NCI-H1092 (cell line): ENCODE results near the gene RYR2.

Experiments
- DNase-seq: peaks from one replicate; lab custom pipeline; 2025; lab: John Stamatoyannopoulos, UW

Gene RYR2

GRCh38 chr1:237041795-237042525, at the start of gene RYR2:
Gene RYR2, plus strand, starts transcription at chr1:237042184. Its CDS starts 338 bp downstream, at chr1:237042522.
- DNase-seq: peak; percentile 34

- no peak for DNase-seq
These were observed 49.5 kb upstream of the RYR2 start for GRCh38 chr1:236992449-236992848.

DNA sequence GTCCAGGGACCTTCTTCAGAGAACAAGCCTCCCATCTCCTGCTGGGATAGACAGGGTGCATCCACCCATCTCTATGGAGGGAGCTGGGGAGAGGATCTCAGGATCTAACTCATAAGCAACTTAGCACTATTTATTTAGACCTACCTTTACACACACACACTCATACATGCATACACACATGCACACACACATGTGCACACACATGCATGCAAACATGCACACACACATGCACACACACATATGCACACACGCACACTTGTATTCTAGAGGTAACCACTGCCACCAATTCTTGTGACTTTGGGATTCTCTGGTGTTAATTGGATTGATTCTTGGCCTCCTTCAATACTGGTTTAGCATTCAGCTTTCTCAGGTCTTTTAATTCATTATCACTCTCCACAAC, 47.5 kb upstream of the RYR2 start:
- no peak for DNase-seq

DNA sequence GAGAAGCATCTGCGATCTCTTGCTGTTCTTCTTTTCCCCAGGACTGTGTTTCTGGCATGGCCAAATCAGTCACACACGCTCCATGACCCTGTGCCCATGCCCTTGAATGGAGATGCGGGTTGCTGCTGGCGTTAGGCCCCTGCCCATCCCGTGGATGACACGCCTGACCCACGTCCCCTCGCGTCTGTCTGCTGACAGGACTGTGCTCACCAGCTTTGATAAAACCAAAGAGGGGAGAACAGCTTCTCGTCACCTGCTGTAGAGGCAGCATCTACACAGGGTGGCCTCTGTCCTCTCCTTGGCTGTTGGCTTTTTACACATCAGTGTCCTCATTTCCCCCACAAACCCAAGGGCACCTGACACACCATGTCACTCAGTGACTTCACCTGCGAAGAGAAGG, 44.6 kb upstream of the RYR2 start:
- no peak for DNase-seq

DNA sequence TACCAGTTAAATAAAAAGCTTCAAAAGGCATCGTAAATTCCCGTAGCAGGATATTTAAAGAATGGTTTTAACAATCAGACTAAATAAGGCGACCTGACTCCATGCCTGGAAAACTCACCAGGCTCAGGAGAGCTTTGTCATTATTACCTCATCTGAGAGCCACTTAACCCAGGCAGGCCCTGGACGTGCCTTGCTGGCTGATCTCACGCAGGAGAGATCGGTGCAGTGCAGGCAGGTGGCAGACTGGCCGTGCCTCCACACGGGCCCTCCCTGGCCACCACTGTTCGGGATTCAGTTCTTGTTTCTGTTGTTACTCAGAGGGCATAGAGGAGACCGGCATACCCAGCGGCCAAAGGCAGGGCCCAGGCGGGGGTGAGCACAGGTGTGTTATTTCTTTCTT, 44.1 kb upstream of the RYR2 start:
- DNase-seq: peak; percentile 68

- peak; percentile 22 for DNase-seq
These were observed 43.4 kb upstream of the RYR2 start for GRCh38 chr1:236998546-236998945.

GRCh38 chr1:237000191-237000590, 41.8 kb upstream of the RYR2 start:
- DNase-seq: no peak

DNA sequence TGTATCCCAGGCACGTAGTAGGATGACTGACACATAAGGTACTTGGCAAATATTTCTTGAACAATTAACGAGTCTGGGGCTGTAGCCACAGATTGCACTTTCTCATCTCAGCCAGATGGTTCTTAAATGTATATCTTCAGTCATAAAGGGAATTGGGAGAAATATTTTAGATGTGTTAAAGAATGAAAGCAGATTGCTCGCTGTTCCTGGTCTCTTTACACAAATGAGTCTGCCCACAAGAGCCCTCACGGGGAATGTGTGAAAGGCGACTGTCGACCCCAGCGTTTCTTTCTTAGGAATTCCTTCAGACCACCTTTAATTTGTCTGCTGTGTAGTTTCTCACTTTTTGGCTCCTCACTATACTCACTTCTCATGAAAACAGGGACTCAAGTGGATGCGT, 38.5 kb upstream of the RYR2 start:
- DNase-seq: no peak

DNA sequence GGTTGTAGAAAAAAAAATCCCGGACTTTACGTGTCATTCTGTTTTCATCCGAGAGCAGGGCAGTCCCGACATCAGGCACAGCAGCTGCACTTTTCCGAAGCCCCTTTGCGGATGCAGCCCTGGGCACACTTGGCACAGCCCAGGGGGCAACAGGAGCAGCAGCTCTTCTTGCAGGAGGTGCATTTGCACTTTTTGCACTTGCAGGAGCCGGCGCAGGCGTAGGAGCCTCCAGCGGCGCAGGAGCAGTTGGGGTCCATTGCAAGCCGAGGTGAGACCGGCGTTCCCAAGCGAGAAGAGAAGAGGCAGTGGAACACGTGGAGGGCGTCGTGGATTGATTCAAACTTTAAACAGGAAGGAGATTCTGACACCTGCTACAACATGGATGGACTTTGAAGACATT, 37.9 kb upstream of the RYR2 start, which contains the start of gene MT1HL1:
Gene MT1HL1 (minus strand): TSS at position 326 of the 400 bp plus-strand sequence. CDS start 69 bp downstream, at position 257.
- DNase-seq: no peak

- DNase-seq: no peak
These were observed 36.3 kb upstream of the RYR2 start for GRCh38 chr1:237005674-237006073.

GRCh38 chr1:237007147-237007881, 34.7 kb upstream of the RYR2 start:
- no peak for DNase-seq

- DNase-seq: no peak
These were observed 32.4 kb upstream of the RYR2 start for GRCh38 chr1:237009611-237010010.

DNA sequence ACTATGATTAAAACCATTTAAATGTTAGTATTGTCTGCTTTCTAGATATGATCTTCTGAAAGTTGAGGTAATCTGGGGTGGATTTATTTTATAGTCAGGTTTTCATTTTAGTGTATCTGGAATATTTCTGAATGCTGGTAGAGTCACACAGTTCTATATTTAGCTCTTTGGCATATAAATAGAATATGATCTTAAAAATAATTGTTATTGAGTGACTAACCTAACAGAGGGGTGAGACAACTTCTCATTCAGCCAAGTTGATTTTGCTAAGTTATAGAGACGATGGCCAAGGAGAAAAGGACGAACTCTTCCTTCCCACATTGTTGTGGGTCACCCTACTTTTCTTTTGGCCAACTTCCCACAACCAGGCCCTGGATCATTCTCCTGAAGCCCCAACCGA, 30.6 kb upstream of the RYR2 start:
- DNase-seq: no peak

GRCh38 chr1:237012361-237012760, 29.6 kb upstream of the RYR2 start:
- no peak for DNase-seq

DNA sequence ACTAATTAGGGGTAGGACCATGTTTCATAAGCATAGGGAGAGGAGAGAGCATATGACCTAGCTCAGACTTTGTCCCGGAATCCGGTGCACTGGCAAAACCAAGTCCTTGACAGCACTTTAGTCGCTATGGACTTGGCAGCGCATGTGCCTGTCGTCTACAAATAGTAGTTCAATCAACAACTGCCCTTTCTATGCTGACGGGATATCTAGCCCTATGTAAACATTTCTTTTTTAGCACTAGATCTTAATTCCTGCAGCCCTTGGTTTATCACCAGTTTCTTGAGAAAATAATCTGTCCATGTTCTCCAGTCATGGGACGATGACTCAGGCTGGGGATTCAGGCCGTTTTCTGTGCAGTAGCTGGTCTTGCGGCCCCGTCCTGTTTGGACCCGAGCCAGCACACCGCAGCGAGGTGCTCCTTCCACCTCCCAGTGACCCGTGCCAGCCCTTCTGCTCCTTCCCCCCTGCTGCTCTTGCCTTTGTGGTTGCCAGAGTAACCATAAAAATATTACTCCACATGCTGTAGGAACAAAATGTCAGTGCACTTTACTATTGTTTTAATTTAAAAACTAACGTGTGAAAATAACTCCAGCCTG, 29.1 kb upstream of the RYR2 start:
- DNase-seq: peak; percentile 43

- no peak for DNase-seq
These were observed 28.4 kb upstream of the RYR2 start for GRCh38 chr1:237013608-237014007.

GRCh38 chr1:237016626-237017025, 25.4 kb upstream of the RYR2 start:
- no peak for DNase-seq

- no peak for DNase-seq
These were observed 23.1 kb upstream of the RYR2 start for GRCh38 chr1:237018896-237019295.

DNA sequence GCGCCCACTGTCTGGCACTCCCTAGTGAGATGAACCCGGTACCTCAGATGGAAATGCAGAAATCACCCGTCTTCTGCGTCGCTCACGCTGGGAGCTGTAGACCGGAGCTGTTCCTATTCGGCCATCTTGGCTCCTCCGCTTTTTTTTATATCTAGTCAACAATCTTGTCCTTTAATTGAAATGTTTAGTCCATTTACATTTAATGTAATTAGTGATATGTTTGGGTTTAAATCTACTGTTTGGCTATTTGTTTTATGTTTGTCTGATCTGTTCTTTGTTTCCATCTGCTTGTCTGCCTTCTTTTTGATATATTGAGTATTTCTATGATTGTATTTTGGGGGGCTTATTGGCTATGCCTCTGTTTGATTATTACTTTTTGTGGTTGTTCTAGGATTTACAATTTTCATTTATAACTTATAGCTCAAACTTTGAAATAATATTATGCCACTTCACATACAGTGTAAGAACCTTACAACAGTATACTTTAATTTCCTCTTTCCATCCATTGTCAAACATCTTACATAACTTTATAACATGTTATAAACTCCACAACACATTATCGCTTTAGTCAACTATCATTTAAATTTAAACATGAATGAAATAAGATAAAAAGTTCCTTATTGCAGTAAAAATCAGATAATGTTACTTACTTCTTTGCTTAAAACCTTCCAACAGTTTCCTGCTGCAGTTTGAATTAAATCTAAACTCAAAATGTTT, 16.5 kb upstream of the RYR2 start:
- no peak for DNase-seq

DNA sequence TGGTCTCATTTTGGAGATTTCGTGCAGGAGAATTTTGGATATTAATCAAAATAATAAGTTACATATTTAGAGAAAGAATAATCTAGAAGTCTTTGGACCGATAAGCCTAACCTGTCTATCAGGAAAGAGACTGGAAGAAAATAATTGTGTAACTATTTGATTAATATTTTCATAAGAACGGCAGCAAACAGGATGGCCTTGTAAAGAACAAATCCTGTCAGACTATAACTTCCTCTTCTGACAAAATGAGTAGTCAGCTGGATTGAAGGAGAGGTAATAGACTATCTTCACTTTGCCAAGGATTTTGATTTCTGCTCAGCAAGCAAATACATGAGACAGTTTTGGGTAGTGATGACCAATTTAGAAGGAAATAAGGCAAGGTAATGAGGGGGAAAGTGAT, 12.7 kb upstream of the RYR2 start:
- no peak for DNase-seq

- no peak for DNase-seq
These were observed 12.0 kb upstream of the RYR2 start for GRCh38 chr1:237029850-237030535.

DNA sequence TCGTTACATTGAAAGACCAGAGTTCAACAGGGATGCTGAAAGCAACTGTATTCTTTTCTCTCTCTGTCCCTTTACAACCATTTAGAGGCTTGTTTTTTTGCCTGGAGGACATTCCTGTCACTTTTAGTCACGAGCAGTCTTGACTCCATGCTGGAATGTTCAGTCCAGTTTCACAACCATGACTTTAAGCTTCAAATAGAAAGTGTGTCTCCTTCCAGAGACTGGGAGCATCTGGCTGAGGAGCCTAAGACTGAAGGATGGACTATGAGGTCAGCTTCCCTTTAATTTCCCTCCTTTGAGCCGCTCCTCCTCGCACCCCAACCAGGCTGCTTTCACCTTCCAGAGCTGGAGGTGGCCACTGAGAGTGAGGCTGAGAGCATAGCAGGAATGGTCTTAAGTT, 10.5 kb upstream of the RYR2 start:
- DNase-seq: no peak
